HepG2 (cell line): ENCODE measurements around the gene PIP4K2B. TPM values are rescaled to one million over a fixed set of nuclear protein-coding genes. Genes with fewer than 3 reads are reported as not detected.
A peak's percentile ranks its signal among the peaks of the same experiment; 100 is the strongest.

Experiments used
- ARID2 ChIP-seq: sonication (generic); formaldehyde crosslinking; IDR thresholded peaks from 2 replicates; pipeline ENCODE4 v1.8.1; 2022; ENCODE audit warnings: mild to moderate bottlenecking, missing genetic modification reagents, borderline replicate concordance
- HOXA5 ChIP-seq: sonication (generic); formaldehyde crosslinking; IDR thresholded peaks from 2 replicates; pipeline ENCODE4 v1.4.0; 2020; ENCODE audit warnings: missing genetic modification reagents
- LCORL ChIP-seq, 2 experiments: fragments of 450-650 bp in 1 of 2; sonication (generic) in 1 of 2; formaldehyde crosslinking in 1 of 2; IDR thresholded peaks; 2 replicates each; pipeline versions ENCODE4 v1.5.0 to v1.6.1; 2017 to 2020; ENCODE audit warnings: antibody characterized with exemption in 1 of 2, missing genetic modification reagents in 1 of 2
- NFKBIZ ChIP-seq: IDR thresholded peaks from 2 replicates; pipeline ENCODE4 v1.6.1; 2018; ENCODE audit warnings: missing genetic modification reagents, missing compliant biosample characterization
- PCBP1 ChIP-seq: fragments of 200-400 bp; formaldehyde crosslinking; IDR thresholded peaks from 2 replicates; pipeline ENCODE4 v1.6.1; 2017; ENCODE audit warnings: mild to moderate bottlenecking, low read depth, low read length, borderline replicate concordance
- PHF5A ChIP-seq: IDR thresholded peaks from one replicate; pipeline ENCODE4 v1.6.1; 2018; ENCODE audit warnings: low read depth, missing genetic modification reagents; ENCODE audit not compliant: unreplicated experiment
- PRPF4 ChIP-seq: fragments of 200-400 bp; formaldehyde crosslinking; IDR thresholded peaks from 2 replicates; pipeline ENCODE4 v1.6.1; 2016; ENCODE audit warnings: low read length, low read depth; ENCODE audit not compliant: poor library complexity, severe bottlenecking
- RBFOX2 ChIP-seq: fragments of 200-400 bp; formaldehyde crosslinking; IDR thresholded peaks from 2 replicates; pipeline ENCODE4 v1.6.1; 2017; ENCODE audit warnings: low read depth, mild to moderate bottlenecking, low read length
- SRSF9 ChIP-seq: fragments of 200-400 bp; formaldehyde crosslinking; IDR thresholded peaks from 2 replicates; pipeline ENCODE4 v1.6.1; 2018; ENCODE audit warnings: borderline replicate concordance, mild to moderate bottlenecking, low read depth, low read length; ENCODE audit not compliant: insufficient read depth, poor library complexity, severe bottlenecking
- TP53 ChIP-seq: sonication (generic); formaldehyde crosslinking; conservative IDR thresholded peaks from 2 replicates; pipeline ENCODE4 v1.4.0; 2020; ENCODE audit warnings: missing genetic modification reagents
- ZNF781 ChIP-seq: sonication (generic); formaldehyde crosslinking; IDR thresholded peaks from 2 replicates; pipeline ENCODE4 v1.5.1; 2020; ENCODE audit warnings: borderline replicate concordance, mild to moderate bottlenecking, missing genetic modification reagents; ENCODE audit errors: not compliant biosample characterization
- polyA plus RNA-seq, 8 experiments: library from polyadenylated mRNA; depleted of rRNA in 3 of 8; stranded (reverse) in 7 of 8; unstranded in 1 of 8; fragments of >200 nt; fragmentation: Illumina TruSeq in 4 of 8; extraction: Trizol in 4 of 8; gene quantifications; 2 replicates each; pipeline versions ENCODE4 v1.2.1 to v1.2.3, GENCODE V29; 2011 to 2016; ENCODE audit warnings: low read depth in 4 of 8, missing spikeins in 1 of 8, mixed read lengths in 1 of 8; ENCODE audit not compliant: insufficient read depth in 1 of 8
- total RNA-seq, 5 experiments: library from RNA; depleted of rRNA; stranded (reverse); fragments of >200 nt; fragmentation: Illumina TruSeq; extraction: Trizol; gene quantifications; 2 replicates each; pipeline ENCODE4 v1.2.3, GENCODE V29; 2016; ENCODE audit warnings: low read depth in 1 of 5
- TF ChIP-seq, protein P1 (sequence below), 2 experiments: fragments of 450-650 bp in 1 of 2; sonication (generic) in 1 of 2; formaldehyde crosslinking; IDR thresholded peaks; 2 replicates each; pipeline versions ENCODE4 v1.5.0 to v1.8.0; 2020 to 2022; ENCODE audit warnings: mild to moderate bottlenecking in 1 of 2, missing genetic modification reagents in 1 of 2
- TF ChIP-seq, protein P2 (sequence below): sonication (generic); formaldehyde crosslinking; conservative IDR thresholded peaks from 2 replicates; pipeline ENCODE4 v1.8.0; 2022; ENCODE audit warnings: low read depth, missing genetic modification reagents

Gene PIP4K2B
- total and polyA plus RNA-seq, 2 of the 13 experiments (the other 11 are each of a cell fraction or from before 2014, with no cell fraction given): 20.4 to 54.0 TPM

DNA sequence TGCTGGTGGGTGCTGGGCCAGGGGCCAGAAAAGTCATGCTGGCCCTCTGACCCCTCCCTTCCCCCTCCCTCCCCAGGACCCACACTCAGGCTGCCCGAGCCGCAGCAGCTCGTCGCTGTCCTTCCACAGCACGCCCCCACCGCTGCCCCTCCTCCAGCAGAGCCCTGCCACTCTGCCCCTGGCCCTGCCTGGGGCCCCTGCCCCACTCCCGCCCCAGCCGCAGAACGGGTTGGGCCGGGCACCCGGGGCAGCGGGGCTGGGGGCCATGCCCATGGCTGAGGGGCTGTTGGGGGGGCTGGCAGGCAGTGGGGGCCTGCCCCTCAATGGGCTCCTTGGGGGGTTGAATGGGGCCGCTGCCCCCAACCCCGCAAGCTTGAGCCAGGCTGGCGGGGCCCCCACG, 77.6 kb downstream of the PIP4K2B start (continued):
- TF ChIP-seq PCBP1 (peak; percentile 40; the same call in 1 of the 2 replicates), PHF5A (CRISPR knock-in tag) (no peak), SRSF9 (no peak), NFKBIZ (no peak), PRPF4 (no peak), HOXA5 (CRISPR knock-in tag) (no peak), ARID2 (no peak), LCORL (IDR thresholded peaks at IDR 0.05) (no peak), LCORL (CRISPR knock-in tag; IDR thresholded peaks at IDR 0.05) (no peak), RBFOX2 (peak; percentile 52; the same call in 1 of the 2 replicates), TP53 (CRISPR knock-in tag) (no peak), ZNF781 (CRISPR knock-in tag) (no peak)
- TF ChIP-seq, protein P1, sequence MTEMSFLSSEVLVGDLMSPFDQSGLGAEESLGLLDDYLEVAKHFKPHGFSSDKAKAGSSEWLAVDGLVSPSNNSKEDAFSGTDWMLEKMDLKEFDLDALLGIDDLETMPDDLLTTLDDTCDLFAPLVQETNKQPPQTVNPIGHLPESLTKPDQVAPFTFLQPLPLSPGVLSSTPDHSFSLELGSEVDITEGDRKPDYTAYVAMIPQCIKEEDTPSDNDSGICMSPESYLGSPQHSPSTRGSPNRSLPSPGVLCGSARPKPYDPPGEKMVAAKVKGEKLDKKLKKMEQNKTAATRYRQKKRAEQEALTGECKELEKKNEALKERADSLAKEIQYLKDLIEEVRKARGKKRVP (CRISPR knock-in tag; IDR thresholded peaks at IDR 0.05): no peak
- TF ChIP-seq, protein P2, sequence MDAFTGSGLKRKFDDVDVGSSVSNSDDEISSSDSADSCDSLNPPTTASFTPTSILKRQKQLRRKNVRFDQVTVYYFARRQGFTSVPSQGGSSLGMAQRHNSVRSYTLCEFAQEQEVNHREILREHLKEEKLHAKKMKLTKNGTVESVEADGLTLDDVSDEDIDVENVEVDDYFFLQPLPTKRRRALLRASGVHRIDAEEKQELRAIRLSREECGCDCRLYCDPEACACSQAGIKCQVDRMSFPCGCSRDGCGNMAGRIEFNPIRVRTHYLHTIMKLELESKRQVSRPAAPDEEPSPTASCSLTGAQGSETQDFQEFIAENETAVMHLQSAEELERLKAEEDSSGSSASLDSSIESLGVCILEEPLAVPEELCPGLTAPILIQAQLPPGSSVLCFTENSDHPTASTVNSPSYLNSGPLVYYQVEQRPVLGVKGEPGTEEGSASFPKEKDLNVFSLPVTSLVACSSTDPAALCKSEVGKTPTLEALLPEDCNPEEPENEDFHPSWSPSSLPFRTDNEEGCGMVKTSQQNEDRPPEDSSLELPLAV (CRISPR knock-in tag): no peak
